Raji (cell line): ENCODE data around the gene SHB.

Source experiments
- POLR2A ChIP-seq: IDR thresholded peaks from 2 replicates; pipeline ENCODE4 v1.6.1; 2011; ENCODE audit warnings: low read depth, low read length, control low read depth; ENCODE audit not compliant: insufficient read depth

Gene SHB

GRCh38 chr9:37889536-37889935 lies 179.5 kb downstream of the SHB start:
- TF ChIP-seq POLR2A: no peak

GRCh38 chr9:37880916-37881479 lies 188.0 kb downstream of the SHB start:
- no peak for TF ChIP-seq POLR2A

GRCh38 chr9:37876376-37876775 lies 192.7 kb downstream of the SHB start:
- TF ChIP-seq POLR2A: no peak

GRCh38 chr9:37873955-37874354 lies 195.1 kb downstream of the SHB start:
- TF ChIP-seq POLR2A: no peak

- no peak for TF ChIP-seq POLR2A
Observed at GRCh38 chr9:37870799-37871176, 198.2 kb downstream of the SHB start.

GRCh38 chr9:37870081-37870798 lies 198.8 kb downstream of the SHB start:
- no peak for TF ChIP-seq POLR2A
